Fibroblast of villous mesenchyme (primary cell): ENCODE measurements around the gene HCST. TPM values are rescaled to one million over a fixed set of nuclear protein-coding genes. Genes with fewer than 3 reads are reported as not detected.
"Not testable (repeated sequence)": the region's sequence is repeated elsewhere in the genome, so short reads cannot be mapped to it uniquely, and the experiment has no call there.

Source experiments
- DNase-seq: peaks from one replicate; pipeline ENCODE4 v3.0.0-alpha.2; 2010; ENCODE audit warnings: low read depth
- H3K4me3 ChIP-seq: 2 replicates; pipeline ENCODE4 v1.5.1; 2011; ENCODE audit warnings: low read depth, mild to moderate bottlenecking, low read length
- total RNA-seq: library from RNA; depleted of rRNA; stranded (reverse); fragments of >200 nt; gene quantifications from 2 replicates; pipeline ENCODE4 v1.2.3, GENCODE V29; 2012
- TF ChIP-seq, protein P1 (sequence below): IDR thresholded peaks from 2 replicates; pipeline ENCODE4 v1.5.1; 2012; ENCODE audit warnings: low read depth, mild to moderate bottlenecking, low read length; ENCODE audit not compliant: insufficient read depth

HCST gene
- total RNA-seq, 1 donor = 0.43 TPM

DNA sequence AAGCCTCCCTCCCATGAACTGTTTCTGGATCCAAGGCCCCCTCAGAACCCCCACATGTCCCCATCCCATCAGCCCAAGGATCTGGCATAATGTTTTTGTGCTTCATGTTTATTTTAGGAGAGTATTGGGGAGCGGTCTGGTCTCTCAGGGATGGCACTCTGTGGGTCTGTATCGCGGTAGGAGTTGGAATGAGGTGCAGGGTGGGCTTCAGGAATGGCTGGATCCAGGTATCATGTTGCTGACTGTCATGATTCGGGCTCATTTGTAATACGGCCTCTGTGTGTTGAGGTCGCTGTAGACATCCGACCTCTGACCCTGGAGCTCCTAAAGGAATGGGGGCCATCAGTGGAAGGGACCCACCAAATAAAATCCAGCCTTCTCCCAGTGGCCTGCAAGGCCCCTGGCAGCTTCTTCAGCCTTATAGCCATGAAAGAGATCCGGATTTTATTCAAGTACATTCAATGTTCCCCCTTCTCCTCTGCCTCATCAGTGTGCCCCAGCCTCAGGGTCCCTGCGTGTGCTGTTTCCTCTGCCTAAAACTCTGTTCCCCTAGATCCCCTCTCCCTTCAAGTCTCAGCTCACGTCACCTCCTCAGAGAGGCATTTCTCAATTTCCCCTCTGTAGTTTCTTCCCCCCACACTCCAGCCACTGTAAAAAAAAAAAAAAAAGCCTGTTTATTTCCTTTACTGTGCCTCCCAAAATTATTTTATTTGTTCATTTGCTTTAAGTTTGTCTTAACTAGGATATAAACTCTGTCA lies 2.2 kb downstream of the HCST start:
- TF ChIP-seq, protein P1, sequence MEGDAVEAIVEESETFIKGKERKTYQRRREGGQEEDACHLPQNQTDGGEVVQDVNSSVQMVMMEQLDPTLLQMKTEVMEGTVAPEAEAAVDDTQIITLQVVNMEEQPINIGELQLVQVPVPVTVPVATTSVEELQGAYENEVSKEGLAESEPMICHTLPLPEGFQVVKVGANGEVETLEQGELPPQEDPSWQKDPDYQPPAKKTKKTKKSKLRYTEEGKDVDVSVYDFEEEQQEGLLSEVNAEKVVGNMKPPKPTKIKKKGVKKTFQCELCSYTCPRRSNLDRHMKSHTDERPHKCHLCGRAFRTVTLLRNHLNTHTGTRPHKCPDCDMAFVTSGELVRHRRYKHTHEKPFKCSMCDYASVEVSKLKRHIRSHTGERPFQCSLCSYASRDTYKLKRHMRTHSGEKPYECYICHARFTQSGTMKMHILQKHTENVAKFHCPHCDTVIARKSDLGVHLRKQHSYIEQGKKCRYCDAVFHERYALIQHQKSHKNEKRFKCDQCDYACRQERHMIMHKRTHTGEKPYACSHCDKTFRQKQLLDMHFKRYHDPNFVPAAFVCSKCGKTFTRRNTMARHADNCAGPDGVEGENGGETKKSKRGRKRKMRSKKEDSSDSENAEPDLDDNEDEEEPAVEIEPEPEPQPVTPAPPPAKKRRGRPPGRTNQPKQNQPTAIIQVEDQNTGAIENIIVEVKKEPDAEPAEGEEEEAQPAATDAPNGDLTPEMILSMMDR = no peak
- H3K4me3 ChIP-seq = no peak overlapping the region
- DNase-seq = no peak

DNA sequence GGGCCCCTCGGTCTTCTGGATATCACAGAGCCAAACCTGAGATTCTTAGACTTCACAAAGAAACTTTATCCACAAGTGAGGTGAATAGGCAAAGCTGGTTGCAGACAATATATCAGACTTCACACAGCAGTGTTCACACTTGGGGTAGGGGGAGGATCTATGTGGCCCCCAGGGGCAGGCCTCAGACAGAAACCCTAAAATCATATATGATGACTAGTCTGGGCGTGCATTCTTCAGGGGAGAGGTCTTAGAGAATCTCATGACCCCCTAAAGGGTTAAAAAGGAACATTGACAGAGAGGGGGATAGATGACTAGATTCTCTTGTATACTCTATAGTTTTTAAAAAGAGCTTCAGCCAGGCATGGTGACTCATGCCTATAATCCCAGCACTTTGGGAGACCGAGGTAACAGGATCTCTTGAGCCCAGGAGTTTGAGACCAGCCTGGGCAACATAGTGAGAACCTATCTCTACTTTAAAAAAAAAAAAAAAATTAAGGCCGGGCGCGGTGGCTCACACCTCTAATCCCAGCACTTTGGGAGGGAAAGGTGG lies 2.9 kb downstream of the HCST start:
- TF ChIP-seq, protein P1 = no peak
- no peak overlapping the region for H3K4me3 ChIP-seq
- no peak for DNase-seq

DNA sequence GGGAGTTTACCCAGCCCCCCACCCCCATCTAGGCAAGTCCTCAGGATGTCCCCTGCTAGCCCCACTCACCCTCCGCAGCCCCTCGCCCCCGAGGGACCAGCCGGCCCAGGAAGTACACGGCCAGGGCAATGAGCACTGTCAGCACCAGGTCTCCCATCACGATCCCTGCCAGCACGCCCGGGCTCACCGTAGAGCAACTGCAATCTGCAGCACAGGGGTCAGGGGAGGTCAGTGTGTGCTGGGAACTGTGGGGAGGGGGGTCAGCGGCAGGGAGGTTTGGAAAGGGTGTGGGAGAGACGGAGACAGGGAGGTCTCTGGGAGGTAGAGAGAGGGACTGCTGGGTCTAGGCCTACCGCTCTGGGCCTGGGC lies 5.0 kb downstream of the HCST start:
- TF ChIP-seq, protein P1 = no peak
- no peak for DNase-seq
- no peak overlapping the region for H3K4me3 ChIP-seq

DNA sequence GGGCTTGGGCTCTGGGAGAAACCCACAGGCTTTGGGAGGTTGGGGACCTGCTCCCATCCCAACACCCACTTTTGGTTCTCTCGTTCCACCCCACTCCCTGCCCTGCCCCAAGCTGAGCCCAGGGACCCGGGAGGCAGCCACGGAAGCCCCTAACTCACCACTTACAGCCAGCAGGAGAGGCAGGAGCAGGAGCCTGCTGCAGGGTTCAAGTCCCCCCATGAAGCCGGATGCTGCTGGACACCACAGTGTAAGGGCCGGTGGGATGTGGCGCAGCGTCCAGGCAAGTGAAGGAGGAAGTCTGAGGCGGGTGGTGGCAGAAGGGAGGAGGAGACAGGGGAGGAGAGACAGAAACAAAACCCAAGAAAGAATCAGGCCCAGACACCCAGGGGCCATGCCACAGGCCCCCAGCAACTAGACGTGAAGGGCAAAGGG lies 5.7 kb downstream of the HCST start, which contains the start of gene TYROBP:
TYROBP (minus strand) TSS at position 286 of the 432 bp plus-strand sequence; CDS start at position 219, 67 bp downstream.
- no peak within 1 kb of the TSS for H3K4me3 ChIP-seq
- TF ChIP-seq, protein P1 = no peak
- DNase-seq = no peak

DNA sequence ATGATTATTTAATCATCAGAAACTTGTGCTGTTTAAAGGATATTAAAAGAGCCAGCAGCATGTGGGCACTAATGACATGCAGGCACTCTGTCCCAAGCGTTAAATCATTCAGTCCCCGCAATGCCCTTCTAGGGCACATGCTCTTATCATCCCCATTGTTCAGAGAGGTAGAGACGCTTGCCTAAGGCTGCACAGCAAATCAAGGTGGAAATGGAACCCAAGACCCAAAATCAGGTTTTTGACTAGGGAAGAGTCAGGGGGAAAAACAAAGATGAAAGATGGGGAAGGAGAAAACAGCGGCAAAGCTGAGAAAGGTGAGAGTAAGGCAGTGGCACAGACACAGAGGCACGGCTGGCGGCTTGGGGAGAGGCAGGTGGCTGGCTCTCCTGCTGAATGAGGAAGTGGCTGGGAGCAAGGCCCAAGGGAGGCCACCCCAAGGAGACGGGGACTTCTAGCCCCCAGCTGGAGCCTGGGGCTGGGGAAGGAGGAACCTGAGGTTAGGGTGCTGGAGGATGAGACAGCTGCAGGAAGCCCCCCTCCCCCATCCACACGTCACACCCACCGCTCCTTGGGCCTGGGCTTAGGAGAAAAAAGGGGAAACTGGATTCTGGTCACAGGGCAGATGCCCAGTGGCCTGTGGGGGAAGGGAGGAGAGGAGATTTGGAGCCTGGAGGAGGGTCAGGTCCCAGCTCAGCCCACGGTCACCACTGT lies 6.8 kb downstream of the HCST start:
- TF ChIP-seq, protein P1 = no peak
- DNase-seq = no peak
- no peak overlapping the region for H3K4me3 ChIP-seq

DNA sequence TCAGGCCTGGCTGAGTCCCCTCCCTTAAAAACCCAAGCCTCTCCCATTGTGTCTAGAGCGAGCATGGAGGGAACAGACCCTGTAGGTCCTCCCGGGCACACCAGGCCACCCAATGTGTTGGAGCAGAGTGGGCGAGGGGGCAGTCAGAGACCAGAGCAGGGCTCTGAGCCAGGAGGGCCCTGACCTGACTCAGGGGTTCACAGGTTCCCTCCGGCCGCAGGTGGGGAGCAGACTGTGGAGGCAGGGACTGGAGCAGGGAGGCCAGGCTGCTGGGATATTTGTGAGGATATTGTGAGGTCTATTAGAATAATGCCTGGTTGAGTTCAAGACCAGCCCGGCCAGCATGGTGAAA lies 7.3 kb downstream of the HCST start:
- TF ChIP-seq, protein P1 = no peak
- no peak overlapping the region for H3K4me3 ChIP-seq
- DNase-seq = no peak

DNA sequence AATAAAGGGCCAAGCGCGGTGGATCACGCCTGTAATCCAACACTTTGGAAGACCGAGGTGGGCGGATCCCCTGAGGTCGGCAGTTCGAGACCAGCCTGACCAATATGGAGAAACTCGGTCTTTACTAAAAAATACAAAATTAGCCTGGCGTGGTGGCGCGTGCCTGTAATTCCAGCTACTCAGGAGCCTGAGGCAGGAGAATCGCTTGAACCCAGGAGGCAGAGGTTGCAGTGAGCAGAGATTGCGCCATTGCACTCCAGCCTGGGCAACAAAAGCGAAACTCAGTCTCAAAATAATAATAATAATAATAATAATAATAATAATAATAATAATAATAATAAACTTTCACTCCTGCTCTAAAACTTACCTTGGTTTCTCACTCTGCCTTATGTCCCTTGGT lies 8.0 kb downstream of the HCST start:
- not testable (repeated sequence) for DNase-seq, H3K4me3 ChIP-seq
